Measurements from ENCODE around the gene TANGO6. TPM values are rescaled to one million over a fixed set of nuclear protein-coding genes. Genes with fewer than 3 reads are reported as not detected.

Gene TANGO6
- total RNA-seq, 2 donors from 2014 or later: 37.3 to 55.4 TPM

DNA sequence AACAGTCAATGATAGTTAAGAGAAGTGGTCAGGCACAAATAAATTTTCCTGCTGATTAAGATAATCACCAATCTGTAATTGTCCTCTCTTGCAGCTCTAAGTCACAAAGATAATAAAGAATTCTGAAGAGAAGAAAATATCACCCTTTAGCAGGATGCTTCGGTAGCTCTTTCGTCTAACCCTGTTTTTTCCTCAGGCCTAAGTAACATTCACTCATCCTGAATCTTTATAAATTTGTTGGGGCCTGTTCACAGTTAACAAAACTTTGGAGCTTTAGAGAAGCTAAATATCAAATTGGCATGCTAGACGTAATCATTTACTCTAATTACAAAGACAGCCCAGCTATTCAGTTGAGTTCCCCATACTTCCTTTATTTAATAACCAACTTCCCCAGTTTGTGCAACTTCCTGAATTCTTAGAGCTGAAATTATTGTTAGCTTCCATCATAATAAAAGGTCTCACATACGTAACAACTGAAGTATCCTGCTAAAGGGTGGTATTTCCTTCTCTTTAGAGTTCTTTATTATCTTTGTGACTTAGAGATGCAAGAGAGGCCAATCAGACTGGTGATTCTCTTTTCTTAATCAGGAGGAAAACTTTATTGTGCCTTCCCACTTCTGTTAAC lies 118.6 kb downstream of the TANGO6 start:
- no peak overlapping the region for H3K4me3 ChIP-seq
- H3K27me3 ChIP-seq (replicated peaks; ENCODE audit: insufficient read depth): no peaks in the 10 kb centered on the region
- no peaks in the 10 kb centered on the region for H3K36me3 ChIP-seq
- H3K27ac ChIP-seq: no peak overlapping the region
- ATAC-seq (ENCODE audit: insufficient number of reproducible peaks, low FRiP score, low read depth): no peak
- no peak for DNase-seq (ENCODE audit: low spot score)
- TF ChIP-seq, protein P1, sequence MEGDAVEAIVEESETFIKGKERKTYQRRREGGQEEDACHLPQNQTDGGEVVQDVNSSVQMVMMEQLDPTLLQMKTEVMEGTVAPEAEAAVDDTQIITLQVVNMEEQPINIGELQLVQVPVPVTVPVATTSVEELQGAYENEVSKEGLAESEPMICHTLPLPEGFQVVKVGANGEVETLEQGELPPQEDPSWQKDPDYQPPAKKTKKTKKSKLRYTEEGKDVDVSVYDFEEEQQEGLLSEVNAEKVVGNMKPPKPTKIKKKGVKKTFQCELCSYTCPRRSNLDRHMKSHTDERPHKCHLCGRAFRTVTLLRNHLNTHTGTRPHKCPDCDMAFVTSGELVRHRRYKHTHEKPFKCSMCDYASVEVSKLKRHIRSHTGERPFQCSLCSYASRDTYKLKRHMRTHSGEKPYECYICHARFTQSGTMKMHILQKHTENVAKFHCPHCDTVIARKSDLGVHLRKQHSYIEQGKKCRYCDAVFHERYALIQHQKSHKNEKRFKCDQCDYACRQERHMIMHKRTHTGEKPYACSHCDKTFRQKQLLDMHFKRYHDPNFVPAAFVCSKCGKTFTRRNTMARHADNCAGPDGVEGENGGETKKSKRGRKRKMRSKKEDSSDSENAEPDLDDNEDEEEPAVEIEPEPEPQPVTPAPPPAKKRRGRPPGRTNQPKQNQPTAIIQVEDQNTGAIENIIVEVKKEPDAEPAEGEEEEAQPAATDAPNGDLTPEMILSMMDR (IDR thresholded peaks at IDR 0.05): no peak
- no peaks in the 10 kb centered on the region for H3K4me1 ChIP-seq (ENCODE audit: control insufficient read depth in 1 of 2, low read depth in 2 of 2)
- no peaks in the 10 kb centered on the region for H3K9me3 ChIP-seq

DNA sequence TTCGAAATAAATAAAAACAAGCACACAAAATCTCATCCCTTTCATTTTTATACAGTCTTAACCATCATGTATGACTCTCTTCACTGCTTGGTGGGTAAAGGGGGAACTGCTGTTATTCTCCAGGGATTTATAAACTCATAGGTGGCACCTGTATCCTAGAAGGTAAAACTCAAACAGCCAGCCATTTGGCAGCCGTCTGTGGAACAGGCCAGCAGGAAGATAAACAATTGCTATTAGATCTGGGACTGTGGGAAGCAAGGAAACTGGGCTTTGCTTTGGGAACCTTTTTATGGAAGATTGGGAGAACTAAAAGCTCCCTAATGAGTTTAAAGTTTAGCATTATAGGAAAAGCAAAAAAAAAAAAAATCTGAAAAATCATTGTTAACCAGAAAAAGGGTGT lies 126.0 kb downstream of the TANGO6 start:
- Histone ChIP-seq H3K27ac (no peak overlapping the region), H3K4me3 (no peak overlapping the region), H3K9me3 (no peaks in the 10 kb centered on the region), H3K27me3 (replicated peaks; ENCODE audit: insufficient read depth) (no peaks in the 10 kb centered on the region), H3K36me3 (peaks cover 2% of the 10 kb centered on the region), H3K4me1 (ENCODE audit: control insufficient read depth in 1 of 2, low read depth in 2 of 2) (no peaks in the 10 kb centered on the region)
- no peak for DNase-seq (ENCODE audit: low spot score)
- ATAC-seq (ENCODE audit: insufficient number of reproducible peaks, low FRiP score, low read depth): no peak
- TF ChIP-seq, protein P1 (IDR thresholded peaks at IDR 0.05): no peak

DNA sequence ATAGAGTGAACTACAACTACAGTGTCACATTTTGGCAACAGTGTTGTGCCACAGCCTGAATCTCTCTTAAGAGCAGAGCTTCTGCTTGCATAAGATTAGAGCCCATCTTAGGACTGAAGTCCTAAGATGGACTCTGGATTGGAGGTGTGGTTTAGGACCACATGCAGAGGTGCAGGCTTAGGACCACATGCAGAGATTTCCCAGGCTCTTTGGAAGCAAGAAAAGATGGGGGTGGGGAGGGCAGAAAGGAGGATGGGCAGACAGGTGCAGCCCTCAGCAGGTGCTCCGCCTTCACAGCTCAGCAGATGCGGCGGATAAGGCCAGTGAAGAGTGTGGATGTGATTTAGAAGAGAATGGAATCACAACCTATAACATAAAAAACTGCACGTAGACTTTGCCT lies 128.7 kb downstream of the TANGO6 start:
- Histone ChIP-seq H3K27me3 (replicated peaks; ENCODE audit: insufficient read depth) (no peaks in the 10 kb centered on the region), H3K36me3 (peaks cover 13% of the 10 kb centered on the region), H3K4me1 (ENCODE audit: control insufficient read depth in 1 of 2, low read depth in 2 of 2) (no peaks in the 10 kb centered on the region), H3K4me3 (no peak overlapping the region), H3K27ac (no peak overlapping the region), H3K9me3 (no peaks in the 10 kb centered on the region)
- DNase-seq (ENCODE audit: low spot score) (no peak), ATAC-seq (ENCODE audit: insufficient number of reproducible peaks, low FRiP score, low read depth) (no peak)
- TF ChIP-seq, protein P1 (IDR thresholded peaks at IDR 0.05): no peak

DNA sequence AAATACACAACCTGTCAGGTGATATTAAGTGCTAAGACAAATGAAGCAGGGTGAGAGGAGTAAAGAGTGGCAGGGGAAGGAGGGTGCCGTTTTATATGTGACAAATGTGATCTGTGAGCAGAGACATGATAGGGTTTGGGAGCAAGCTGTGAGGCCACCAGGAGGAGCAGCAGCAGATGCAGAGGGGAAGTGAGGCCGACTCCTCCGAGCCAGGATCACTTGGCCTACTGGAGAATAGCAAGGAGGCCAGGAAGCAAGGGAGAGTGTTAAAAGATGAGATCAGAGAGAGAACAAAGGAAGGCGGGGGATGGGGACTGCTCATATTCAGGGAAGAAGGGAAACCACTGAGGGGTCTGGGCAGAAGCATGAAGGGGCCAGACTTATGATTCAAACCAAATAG lies 129.4 kb downstream of the TANGO6 start:
- H3K9me3 ChIP-seq: no peaks in the 10 kb centered on the region
- H3K27ac ChIP-seq: no peak overlapping the region
- TF ChIP-seq, protein P1 (IDR thresholded peaks at IDR 0.05): no peak
- ATAC-seq (ENCODE audit: insufficient number of reproducible peaks, low FRiP score, low read depth) (no peak), DNase-seq (ENCODE audit: low spot score) (no peak)
- H3K36me3 ChIP-seq: peaks cover 13% of the 10 kb centered on the region
- no peaks in the 10 kb centered on the region for H3K27me3 ChIP-seq (replicated peaks; ENCODE audit: insufficient read depth)
- H3K4me1 ChIP-seq (ENCODE audit: control insufficient read depth in 1 of 2, low read depth in 2 of 2): no peaks in the 10 kb centered on the region
- H3K4me3 ChIP-seq: no peak overlapping the region

DNA sequence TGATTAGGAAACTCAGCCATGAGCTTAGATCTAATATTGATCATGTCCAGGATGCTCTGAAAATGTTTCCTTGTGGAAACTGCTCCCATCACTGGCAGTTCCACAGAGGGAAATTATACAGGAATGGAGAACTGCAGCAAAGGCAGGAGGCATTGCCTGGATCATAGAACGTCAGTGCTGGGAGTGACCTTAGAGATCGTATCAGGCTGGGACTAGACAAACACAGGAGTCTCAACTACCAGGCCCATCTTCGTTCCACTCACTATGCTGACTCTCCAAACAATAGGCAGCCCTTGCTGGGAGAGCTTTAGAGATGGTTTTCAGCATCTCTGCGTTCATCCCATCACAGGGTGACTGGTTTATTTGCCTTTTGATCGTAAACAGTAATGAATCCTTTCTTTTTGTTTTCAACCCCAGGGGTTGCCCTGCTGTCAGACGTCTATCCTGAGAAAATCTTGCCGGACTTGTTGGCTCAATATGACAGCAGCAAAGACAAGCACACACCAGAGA lies 130.3 kb downstream of the TANGO6 start:
- TF ChIP-seq, protein P1 (IDR thresholded peaks at IDR 0.05): no peak
- Histone ChIP-seq H3K36me3 (peaks cover 13% of the 10 kb centered on the region), H3K4me1 (ENCODE audit: control insufficient read depth in 1 of 2, low read depth in 2 of 2) (no peaks in the 10 kb centered on the region), H3K27ac (no peak overlapping the region), H3K4me3 (no peak overlapping the region), H3K27me3 (replicated peaks; ENCODE audit: insufficient read depth) (no peaks in the 10 kb centered on the region), H3K9me3 (no peaks in the 10 kb centered on the region)
- ATAC-seq (ENCODE audit: insufficient number of reproducible peaks, low FRiP score, low read depth) (no peak), DNase-seq (ENCODE audit: low spot score) (no peak)
